KG1 (cell line): ENCODE measurements around the gene CCL18.
"Not testable (repeated sequence)": the region's sequence is repeated elsewhere in the genome, so short reads cannot be mapped to it uniquely, and the experiment has no call there.

Source experiments
- DNase-seq: peaks from one replicate; lab custom pipeline; 2025; lab: John Stamatoyannopoulos, UW

CCL18 gene, protein sequence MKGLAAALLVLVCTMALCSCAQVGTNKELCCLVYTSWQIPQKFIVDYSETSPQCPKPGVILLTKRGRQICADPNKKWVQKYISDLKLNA

DNA sequence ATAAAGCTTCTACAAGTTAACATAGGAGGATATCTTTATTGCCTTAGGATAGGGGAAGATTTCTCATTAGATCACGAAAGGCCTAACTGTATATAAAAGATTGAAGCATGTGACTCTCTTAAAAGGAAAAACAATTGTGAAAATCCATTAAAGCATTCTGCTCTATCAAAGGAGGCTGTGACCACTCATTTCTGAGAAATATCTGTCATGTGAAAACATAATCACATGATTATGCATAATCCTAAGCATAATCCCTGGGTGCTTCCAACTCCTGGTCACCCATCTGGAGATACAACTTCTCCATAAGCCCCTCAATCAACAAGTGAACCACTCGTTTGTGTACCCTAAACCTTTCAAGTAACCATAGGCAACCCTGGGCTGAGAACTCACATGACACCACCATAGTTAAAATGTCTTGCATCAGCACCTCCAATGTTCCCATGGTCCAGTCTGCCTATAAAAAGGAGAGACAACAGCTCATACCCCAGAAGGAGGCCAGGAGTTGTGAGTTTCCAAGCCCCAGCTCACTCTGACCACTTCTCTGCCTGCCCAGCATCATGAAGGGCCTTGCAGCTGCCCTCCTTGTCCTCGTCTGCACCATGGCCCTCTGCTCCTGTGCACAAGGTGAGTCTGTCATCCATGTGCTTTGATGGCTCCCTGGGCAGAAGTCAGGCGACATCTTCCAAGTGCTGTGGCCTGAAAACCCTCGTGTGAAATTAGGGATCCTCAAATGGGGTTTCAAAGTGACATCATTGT lies at the start of gene CCL18:
CCL18 (plus strand) TSS at position 487 of the 756 bp plus-strand sequence; CDS start at position 558, 71 bp downstream.
- no peak for DNase-seq

DNA sequence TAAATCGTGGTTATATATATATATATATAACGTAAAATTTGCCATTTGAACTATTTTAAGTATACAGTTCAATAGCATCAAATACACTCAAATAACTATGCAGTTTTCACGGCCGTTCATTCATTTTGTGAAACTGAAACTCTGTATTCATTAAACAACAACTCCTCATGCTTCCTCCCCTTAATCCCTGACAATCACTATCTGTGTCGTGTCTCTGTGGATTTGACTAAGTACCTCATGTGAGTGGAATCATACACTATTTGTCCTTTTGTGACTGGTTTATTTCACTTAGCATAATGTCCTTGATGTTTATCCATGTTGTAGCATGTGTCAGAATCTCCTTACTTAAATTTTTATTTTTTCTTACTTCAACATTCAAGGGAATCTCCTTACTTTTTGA lies 49.1 kb upstream of the CCL18 start:
- DNase-seq, result no peak

DNA sequence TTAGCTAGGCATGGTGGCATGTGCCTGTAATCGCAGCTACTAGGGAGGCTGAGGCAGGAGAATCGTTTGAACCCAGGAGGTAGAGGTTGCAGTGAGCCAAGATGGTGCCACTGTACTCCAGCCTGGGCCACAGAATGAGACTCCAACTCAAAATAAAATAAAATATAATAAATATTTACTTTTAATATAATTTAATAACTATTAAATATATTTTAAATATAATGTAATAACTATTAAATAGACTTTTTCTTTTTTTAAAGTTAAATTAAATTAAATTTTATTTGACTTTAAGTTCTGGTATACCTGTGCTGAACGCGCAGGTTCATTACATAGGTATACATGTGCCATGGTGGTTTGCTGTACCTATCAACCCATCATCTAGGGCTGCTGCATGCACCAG lies 48.2 kb upstream of the CCL18 start:
- DNase-seq, result not testable (repeated sequence)

DNA sequence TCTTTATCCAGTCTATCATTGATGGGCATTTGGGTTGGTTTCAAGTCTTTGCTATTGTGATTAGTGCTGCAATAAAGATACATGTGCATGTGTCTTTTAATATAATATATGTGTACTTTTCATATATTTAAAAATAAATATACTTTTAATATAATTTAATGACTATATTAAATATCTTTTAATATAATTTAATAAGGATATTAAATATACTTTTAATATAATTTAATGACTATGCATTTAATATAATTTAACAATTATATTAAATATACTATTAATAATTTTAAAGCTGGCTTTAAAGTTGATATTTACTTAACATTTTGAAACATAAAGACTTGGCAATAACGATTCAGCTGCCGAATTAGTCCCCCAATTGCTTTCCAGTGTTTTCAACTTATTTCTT lies 47.5 kb upstream of the CCL18 start:
- DNase-seq, result no peak

DNA sequence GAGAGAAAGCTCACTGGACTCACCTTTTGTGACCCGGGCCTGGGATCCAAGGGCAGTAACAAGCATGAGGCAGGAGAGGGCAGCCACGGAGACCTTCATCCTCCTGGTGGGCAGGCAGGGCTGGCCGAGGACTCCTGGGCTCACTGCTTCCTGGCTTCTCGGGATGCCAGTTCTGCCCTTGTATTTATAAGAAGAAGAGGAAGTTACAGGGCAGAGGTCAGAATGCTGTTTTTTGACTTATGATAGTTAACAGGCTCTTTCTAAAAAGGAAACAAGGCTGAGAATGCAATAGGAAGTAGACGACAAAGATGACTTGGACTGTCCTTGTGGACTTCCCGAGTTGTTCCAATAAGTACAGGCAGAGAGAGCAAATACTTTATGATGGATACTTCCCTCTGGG lies 46.3 kb upstream of the CCL18 start, which contains the start of gene CCL23:
CCL23 (minus strand) TSS at position 174 of the 400 bp plus-strand sequence; CDS start at position 99, 75 bp downstream.
- peak; percentile 11 for DNase-seq

DNA sequence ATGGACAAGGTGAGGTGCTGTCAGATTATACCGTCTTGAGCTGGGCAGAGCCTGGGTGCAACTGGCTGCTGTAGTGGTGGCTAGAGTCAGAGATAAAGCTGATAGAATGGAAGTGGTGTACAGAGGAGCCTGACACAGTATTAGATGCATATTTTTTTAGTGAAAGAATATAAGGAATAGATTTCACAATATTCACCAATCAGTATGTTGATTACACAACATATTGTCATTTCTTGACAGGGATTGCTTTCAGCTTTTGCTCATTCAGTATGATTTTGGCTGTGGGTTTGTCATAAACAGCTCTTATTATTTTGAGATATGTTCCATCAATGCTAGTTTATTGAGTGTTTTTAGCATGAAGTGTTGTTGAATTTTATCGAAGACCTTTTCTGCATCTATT lies 44.6 kb upstream of the CCL18 start:
- DNase-seq, result no peak

DNA sequence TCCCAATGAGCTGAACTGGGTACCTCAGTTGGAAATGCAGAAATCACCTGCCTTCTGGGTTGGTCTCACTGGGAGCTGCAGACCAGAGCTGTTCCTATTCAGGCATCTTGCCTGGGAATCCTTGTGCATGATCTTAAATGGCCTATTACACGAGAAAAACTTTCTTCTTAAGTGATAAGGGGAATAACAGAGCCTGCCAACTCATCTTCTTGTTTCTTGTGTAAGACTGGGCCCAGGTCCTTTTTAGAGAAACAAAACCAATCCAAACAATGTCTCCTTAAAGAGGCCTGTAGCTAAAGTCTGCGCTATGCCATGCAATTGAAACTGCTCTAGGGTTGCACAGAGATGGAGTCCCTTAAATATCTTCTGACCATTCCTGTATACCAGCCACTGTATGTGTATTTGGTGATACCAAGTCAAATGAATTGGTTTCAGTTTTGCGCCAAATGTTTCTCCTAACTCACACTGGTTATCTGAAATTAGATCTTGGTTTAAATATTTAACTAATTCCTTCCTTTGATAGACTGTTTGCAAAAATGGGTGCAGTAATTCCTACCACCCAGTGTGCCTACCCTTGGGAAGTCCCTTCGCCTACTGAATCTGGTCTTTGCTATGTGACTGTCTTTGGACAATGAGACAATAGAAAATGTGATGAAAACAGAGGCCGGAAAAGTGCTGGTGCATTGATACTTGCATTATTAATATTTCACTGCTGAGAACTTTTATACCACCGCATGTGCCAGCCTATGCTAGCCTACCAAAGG lies 39.8 kb upstream of the CCL18 start:
- DNase-seq, result no peak

DNA sequence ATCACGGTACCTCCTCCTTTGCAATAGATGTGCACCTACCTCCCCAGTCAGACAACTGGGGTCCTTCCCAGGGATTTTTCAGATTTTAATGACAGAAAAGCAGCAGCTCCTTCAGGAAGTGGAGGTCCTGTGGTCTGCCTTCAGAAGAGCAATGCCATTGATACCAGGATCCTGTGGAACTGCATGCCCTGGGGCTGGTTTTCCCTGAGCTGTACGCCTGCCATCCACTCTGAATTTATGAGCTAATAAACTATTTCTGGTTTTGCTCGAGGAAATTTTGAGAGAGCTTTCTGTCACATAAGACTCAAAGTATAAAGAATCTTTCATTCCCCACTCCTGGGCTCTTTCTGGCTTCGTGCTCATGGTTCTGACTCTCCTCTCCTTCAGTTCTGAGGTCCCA lies 36.3 kb upstream of the CCL18 start:
- no peak for DNase-seq

DNA sequence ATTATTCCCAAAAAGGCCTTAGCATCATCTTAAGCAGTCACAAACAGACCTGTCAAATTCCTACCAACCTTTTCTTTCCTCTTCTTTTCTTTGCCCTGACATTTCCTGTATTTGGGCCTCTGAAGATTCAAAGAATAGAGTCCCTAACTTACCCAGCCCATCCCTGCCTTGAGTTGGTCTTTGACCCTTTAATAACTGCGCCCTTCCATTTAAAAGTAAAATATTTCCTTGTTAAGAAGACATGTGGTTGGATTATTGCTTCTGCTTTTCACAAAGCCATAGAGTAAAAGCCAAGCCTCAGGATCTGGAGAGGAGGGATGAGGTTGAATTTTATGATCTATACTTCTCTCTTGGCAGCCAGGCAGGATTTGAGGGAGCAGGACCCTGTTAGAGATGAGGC lies 33.1 kb upstream of the CCL18 start:
- no peak for DNase-seq

DNA sequence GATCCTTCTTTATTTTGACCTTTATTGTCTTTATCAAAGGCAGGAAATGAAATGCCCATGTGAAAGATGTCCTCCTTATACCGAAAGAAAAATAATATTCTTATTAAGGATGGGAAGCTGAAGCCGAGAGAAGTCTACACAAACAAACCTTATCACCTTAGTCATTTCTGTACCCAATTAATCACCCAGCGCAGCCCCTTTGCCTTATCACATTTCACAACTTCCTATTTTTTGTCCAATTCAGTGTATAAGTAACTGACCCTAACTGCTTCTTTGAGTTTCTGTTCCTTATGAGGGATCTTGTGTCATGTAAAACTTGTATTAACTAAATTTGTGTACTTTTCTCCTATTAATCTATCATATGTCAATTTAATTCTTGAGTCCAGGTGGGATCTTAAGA lies 29.9 kb upstream of the CCL18 start:
- DNase-seq, result no peak

DNA sequence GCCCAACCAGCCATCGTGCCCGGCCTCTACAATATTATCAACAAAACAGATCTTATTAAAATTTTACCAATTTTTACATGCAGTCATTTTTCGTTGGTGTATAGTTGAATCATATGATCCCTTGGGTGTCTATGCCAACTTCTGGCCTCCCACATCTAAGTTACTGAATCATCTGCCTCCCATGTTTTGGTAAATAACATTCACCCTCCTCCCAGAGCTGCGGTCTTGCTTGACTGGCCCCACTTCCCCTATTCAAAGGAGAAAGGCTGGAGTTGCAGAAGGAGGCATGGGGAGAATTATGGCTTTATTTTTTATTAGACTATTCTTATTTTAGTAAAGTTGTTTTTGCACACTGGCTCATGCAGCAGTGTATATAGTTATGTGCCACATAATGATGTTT lies 27.8 kb upstream of the CCL18 start:
- no peak for DNase-seq

DNA sequence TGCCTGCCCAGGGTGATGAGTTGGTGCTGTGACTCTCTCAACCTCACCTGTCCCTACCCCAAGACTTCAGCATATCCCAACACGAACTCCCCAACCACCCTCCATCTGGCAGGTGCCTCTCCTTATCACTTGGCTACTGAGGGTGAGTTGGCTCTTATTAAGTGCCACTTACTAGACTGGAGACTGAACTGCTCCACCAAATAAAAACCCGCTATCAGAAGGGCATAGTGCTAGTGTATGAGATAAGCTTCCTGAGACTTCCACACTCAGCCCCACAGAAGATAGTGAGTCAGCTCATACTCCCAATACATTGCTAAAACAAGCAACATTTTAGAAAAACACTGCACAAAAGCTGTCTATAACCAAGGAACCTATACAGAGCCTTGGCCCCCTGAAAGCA lies 16.0 kb upstream of the CCL18 start:
- DNase-seq, result no peak

DNA sequence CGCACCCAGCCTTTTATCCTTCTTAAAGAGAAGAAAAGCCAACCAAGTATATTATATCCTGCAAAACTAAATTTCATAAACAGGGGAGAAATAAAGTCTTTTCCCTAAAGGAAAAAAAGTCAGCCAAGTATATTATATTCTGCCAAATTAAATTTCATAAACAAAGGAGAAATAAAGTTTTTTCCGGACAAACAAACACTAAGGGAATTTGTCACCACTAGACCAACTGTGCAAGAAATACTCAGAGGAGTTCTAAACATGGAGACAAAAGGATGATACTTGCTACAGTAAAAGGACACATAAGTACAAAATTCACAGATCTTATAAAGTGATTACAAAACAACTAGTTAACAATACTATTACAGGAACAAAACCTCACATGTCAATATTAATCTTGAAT lies 14.4 kb upstream of the CCL18 start:
- DNase-seq, result no peak

DNA sequence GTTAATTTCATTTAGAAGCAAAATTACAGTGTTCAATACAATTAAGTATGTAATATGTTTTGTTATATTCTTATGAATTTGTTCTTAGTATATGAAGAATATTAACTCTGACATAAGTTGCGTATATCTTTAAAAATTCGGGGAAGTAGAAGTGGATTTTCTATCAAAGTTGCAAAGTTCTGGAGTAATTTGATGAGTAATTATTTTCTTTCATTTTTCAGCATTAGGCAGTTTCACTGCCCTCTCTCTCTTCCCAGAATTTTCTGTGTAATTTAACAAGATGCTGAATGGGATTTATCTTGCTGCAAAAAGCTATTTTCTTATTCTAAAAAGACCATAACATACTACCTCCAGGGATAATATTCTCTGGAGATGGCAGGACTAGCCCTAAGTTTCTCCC lies 8.9 kb upstream of the CCL18 start:
- DNase-seq, result no peak

DNA sequence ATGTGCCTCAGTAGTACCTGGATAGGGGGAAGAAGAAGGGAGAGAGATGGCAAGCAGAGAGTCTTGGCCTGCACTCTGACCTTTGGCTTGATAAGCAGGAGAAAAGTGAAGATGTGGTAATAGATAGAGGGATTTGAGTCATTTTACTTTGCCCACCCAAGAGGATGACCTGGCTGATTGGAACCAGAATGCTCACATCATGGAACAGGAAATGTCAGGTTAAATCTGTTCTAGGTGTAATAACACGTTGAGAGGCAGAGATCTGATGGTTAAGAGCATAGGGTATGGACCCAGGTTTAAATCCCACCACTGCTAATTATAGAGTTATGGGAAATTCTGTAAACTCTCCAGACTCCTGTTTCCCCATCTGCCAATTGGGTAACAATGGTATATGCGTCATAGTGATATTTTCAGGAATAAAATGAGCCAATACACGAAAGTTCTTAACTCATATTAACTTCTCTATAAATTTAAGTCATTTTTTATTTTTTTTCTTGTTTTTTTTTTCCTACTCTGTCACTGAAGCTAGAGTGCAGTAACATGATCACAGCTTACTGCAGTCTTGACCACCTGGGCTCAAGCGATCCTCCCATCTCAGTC lies 8.1 kb upstream of the CCL18 start:
- no peak for DNase-seq

DNA sequence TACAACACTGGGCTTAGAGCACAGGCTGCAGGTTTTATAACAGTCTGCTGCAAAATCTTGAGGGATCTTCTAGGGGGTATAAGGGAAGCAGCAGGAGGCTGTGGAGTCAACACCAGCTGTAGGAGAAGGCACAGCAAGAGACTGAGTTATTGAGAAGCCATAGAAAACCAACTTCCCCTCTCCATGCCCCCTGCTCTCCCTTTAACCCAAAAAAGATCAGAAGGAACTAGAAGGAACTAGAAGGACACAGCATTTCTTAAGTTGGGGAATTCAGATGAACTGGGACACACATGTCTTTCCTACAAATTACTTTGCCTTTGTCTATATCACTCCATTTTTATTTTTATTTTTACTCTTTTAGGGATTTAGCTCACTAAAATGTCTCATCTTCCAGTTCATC lies 6.2 kb upstream of the CCL18 start:
- DNase-seq, result no peak

DNA sequence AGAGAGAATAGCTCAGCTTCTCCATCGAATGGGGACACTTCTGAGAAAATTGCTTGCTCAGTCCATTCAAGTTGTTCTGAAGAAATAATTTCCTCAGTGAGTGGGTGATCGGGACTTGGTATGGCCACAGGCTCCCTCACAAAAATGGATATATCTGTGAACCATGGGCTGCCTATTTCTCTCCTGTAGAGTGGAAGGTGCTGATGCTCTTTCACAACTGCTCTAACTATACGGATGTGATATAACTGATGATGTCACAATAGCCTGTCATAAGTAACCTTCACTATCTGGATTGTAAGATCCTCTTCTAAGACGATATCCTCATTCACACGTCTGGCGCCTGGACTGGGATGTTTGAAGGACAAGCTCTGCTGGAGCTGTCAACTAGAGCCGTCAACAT lies 4.7 kb upstream of the CCL18 start:
- DNase-seq, result no peak

DNA sequence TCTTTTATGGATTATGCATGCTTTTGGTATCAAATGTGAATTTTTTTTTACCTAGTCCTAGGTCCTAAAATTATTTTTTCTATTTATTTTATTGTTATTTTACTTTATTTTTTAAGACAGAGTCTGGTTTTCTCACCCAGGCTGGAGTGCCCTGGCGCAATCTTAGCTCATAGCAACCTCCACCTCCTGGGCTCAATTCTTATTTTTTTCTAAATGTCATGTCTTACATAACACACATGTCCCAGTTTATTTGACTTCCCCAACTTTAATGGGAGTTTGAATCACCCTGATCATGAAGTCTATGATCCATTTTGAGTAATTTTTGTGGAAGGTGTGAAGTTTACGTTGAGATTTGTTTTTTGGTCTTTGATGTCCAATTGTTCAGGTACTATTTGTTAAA lies 3.3 kb upstream of the CCL18 start:
- no peak for DNase-seq

DNA sequence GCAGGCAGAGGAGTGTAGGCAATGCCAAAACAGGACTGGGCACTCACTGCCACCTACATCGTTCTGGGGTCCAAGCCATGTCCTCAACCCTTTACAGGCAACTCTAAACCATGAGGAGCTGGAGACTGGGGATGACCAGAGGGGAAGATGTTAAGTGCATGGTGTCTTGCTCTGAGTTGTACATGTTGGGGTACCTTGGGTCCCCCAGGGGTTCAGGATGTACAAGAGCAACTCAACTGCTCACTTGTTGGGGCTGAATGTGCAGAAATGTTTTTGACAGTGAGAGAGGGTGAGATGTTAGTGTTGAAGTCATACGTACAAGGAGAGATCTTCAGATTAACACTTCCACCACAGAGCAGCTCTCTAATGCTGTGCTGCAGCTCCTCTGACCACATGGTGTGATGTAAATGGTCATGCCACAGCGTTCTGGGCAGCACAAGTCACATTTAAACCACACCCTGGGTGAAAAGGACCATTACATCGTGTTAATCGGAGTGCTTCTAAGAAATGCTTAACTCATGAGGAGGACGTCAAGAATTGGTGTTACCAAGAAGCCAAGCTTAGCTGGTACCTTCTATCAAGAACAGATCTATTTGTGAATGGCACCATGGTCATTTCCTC lies 2.4 kb downstream of the CCL18 start:
- DNase-seq, result no peak

DNA sequence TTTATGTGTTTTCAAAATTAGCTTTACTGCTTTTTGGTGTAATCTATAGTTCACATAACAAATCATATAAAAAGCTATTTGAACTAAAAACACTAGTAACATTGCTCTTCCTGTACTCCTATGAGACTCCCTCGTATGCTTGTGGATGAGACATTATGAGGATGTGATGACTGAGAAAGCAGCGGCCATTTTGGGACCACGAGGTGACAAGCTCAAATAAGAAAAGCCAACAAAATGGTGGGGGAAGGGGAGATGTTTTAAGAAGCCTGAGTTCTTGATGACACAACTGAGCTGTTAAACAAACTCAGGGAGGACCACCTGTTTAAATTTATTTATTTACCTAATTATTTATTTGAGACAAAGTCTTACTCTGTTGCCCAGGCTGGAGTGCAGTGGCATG lies 4.5 kb downstream of the CCL18 start:
- DNase-seq, result no peak

DNA sequence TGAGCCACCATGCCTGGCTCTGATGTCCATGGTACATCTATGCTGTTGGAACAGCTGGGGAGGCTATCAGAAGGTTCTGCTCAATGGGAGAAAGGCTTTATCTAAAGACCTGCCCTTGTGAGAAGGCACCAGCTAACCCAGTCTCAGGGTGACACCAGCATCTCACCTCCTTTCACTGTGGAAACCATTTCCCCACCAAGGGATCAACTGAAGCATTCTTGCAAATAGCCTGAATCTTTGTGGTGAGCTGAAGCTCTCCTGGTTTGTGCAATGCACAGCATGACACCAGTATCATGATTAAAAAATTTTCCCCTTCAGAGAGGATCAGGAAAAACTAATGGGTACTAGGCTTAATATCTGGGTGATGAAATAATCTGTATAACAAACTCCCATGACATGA lies 5.1 kb downstream of the CCL18 start:
- DNase-seq, result no peak

DNA sequence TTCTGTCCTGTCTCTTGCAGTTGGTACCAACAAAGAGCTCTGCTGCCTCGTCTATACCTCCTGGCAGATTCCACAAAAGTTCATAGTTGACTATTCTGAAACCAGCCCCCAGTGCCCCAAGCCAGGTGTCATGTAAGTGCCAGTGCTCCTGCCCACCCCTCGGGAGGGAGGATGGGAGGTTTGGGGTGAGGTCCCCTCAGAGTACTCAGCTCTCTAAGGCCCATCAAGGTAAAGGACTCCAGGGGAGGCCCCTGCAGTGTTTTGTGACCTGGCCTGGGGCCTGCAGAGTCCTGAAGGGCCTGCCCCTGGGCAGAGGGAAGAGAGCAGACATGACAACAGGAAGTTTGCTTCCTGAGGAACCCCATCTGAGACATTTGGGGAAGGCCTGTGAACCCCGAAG lies 6.4 kb downstream of the CCL18 start:
- DNase-seq, result no peak

DNA sequence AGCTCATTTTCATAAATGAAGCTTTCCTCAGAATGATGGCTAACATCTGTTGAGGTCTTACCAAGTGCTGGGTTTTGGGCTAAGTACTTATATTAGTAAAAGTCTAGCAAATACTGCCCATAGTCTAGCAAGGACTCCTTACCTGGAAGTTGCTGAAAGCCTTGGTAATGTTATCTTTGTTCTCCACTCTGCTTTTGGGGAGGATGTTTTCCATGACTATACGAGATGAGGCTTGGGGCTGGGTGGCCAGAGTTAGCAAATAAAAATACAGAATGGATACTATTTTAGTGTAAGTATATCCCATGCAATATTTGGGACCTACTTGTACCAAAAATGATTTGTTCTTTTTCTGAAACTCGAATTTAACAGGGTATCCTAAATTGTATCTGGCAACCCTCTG lies 7.7 kb downstream of the CCL18 start:
- DNase-seq, result no peak
